ENCODE results near the gene CBY1.

Gene CBY1

DNA sequence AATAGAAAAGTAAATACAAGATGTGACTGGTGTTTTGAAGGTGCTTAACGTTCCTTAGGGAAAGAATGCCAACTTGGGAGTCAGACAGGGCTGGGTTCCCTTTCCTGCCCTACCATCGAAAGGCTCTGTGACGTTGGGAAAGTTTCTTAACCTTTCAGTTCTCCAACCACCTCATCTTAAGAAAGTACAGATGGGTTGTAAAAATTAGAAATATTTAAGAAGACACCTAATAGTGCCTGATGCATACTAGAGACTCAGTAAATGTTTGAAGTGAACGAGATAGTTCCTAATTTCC is 50.4 kb downstream of the CBY1 start:
- peaks cover 43% of the 10 kb centered on the region for H3K4me1 Mint-ChIP-seq
- H3K4me3 Mint-ChIP-seq = peak overlapping the region; percentile 92 to 95 (median 94)
- TF ChIP-seq, protein P1, sequence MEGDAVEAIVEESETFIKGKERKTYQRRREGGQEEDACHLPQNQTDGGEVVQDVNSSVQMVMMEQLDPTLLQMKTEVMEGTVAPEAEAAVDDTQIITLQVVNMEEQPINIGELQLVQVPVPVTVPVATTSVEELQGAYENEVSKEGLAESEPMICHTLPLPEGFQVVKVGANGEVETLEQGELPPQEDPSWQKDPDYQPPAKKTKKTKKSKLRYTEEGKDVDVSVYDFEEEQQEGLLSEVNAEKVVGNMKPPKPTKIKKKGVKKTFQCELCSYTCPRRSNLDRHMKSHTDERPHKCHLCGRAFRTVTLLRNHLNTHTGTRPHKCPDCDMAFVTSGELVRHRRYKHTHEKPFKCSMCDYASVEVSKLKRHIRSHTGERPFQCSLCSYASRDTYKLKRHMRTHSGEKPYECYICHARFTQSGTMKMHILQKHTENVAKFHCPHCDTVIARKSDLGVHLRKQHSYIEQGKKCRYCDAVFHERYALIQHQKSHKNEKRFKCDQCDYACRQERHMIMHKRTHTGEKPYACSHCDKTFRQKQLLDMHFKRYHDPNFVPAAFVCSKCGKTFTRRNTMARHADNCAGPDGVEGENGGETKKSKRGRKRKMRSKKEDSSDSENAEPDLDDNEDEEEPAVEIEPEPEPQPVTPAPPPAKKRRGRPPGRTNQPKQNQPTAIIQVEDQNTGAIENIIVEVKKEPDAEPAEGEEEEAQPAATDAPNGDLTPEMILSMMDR (IDR thresholded peaks at IDR 0.05; ENCODE audit: unreplicated experiment in 3 of 3) = no peak
- H3K27ac Mint-ChIP-seq = peak overlapping the region; percentile 83 to 89 (median 89)
- H3K9me3 Mint-ChIP-seq = no peaks in the 10 kb centered on the region
- no peaks in the 10 kb centered on the region for H3K27me3 Mint-ChIP-seq (ENCODE audit: low read depth)
- no peaks in the 10 kb centered on the region for H3K36me3 Mint-ChIP-seq (ENCODE audit: low read depth)

- Mint-ChIP-seq H3K36me3 (ENCODE audit: low read depth) (no peaks in the 10 kb centered on the region), H3K27ac (peak overlapping the region; percentile 83 to 89 (median 89)), H3K9me3 (no peaks in the 10 kb centered on the region), H3K27me3 (ENCODE audit: low read depth) (no peaks in the 10 kb centered on the region), H3K4me1 (peaks cover 48% of the 10 kb centered on the region), H3K4me3 (peak overlapping the region; percentile 92 to 95 (median 94))
- TF ChIP-seq, protein P1 (IDR thresholded peaks at IDR 0.05; ENCODE audit: unreplicated experiment in 3 of 3) = no peak
Observed at GRCh38 chr22:38707346-38707745, 50.9 kb downstream of the CBY1 start.

DNA sequence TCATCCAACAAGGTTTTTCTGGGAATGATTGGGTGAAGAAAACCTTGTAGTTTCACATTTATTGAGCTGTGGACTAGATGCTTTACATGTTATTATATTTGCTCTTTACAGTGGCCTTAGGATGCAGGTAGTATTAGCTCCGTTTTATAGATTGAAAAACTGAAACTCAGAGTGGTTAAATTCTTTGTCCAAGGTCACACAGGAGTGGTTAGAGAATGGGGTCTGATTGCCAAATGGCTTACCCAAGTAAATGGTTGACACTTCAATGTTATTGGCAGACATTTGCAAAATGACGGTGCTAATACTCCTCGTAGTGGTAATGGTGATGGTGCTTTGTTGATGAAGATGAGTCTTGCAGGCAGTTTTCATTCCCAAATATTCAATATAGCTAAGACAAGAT is 51.5 kb downstream of the CBY1 start:
- Mint-ChIP-seq H3K4me1 (peaks cover 54% of the 10 kb centered on the region), H3K9me3 (no peaks in the 10 kb centered on the region), H3K36me3 (ENCODE audit: low read depth) (no peaks in the 10 kb centered on the region), H3K4me3 (peak overlapping the region; percentile 50 to 95 (median 92)), H3K27ac (no peak overlapping the region), H3K27me3 (ENCODE audit: low read depth) (no peaks in the 10 kb centered on the region)
- TF ChIP-seq, protein P1 (IDR thresholded peaks at IDR 0.05; ENCODE audit: unreplicated experiment in 3 of 3) = no peak

DNA sequence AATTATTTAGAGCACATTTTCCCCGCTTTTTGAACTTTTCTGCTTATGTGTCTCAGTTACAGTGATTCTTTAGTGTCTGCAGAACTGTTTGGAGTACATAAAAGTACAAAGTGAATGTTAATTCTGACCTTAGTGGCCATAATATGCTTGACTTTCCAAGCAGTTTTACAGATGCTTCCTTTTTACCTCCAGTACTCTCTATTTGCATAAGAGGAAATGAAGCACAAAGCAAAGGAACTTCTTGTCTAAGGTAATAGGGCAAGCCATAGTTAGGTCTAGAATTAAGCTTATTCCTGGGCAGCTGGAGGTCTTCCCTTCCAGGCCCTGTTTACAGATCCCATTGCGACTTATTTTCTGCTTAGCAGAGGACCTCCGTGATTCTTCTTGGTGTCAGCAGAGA is 52.9 kb downstream of the CBY1 start:
- H3K4me3 Mint-ChIP-seq = peak overlapping the region; percentile 38 to 67 (median 42)
- H3K27ac Mint-ChIP-seq = no peak overlapping the region
- TF ChIP-seq, protein P1 (IDR thresholded peaks at IDR 0.05; ENCODE audit: unreplicated experiment in 3 of 3) = no peak
- no peaks in the 10 kb centered on the region for H3K9me3 Mint-ChIP-seq
- H3K36me3 Mint-ChIP-seq (ENCODE audit: low read depth) = no peaks in the 10 kb centered on the region
- H3K4me1 Mint-ChIP-seq = peaks cover 66% of the 10 kb centered on the region
- H3K27me3 Mint-ChIP-seq (ENCODE audit: low read depth) = no peaks in the 10 kb centered on the region

GRCh38 chr22:38710351-38710750 is 53.9 kb downstream of the CBY1 start:
- no peaks in the 10 kb centered on the region for H3K36me3 Mint-ChIP-seq (ENCODE audit: low read depth)
- no peak overlapping the region for H3K4me3 Mint-ChIP-seq
- H3K4me1 Mint-ChIP-seq = peaks cover 67% of the 10 kb centered on the region
- TF ChIP-seq, protein P1 (IDR thresholded peaks at IDR 0.05; ENCODE audit: unreplicated experiment in 3 of 3) = no peak
- no peaks in the 10 kb centered on the region for H3K9me3 Mint-ChIP-seq
- H3K27ac Mint-ChIP-seq = no peak overlapping the region
- no peaks in the 10 kb centered on the region for H3K27me3 Mint-ChIP-seq (ENCODE audit: low read depth)

DNA sequence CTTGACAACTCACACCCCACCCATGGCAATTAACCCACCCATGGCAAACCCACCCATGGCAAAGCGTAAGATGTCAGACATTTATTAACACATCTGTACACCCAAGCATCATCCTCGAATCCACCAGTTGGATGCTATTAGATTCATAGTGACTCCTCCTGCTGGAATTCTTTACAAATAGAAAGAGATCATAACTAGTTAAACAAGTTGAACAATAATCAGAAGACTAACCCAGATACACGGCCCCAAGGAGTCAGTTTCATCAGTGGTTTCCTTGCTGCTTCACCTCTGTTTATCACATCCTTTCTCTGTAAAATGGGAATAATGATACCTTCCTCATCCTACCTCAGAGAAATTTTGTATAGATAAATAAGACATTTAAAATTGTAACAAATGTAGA is 54.4 kb downstream of the CBY1 start:
- no peak overlapping the region for H3K27ac Mint-ChIP-seq
- H3K9me3 Mint-ChIP-seq = no peaks in the 10 kb centered on the region
- H3K4me1 Mint-ChIP-seq = peaks cover 72% of the 10 kb centered on the region
- H3K27me3 Mint-ChIP-seq (ENCODE audit: low read depth) = no peaks in the 10 kb centered on the region
- no peaks in the 10 kb centered on the region for H3K36me3 Mint-ChIP-seq (ENCODE audit: low read depth)
- no peak overlapping the region for H3K4me3 Mint-ChIP-seq
- TF ChIP-seq, protein P1 (IDR thresholded peaks at IDR 0.05; ENCODE audit: unreplicated experiment in 3 of 3) = no peak

All from nephron (organoid).